Anterior cingulate cortex (tissue), 58 donors: ENCODE data around the gene TIGD3.

Experiments
- DNase-seq, 58 donors: peaks; one replicate each; lab custom pipeline; 2025; lab: John Stamatoyannopoulos, UW

The TIGD3 gene, protein sequence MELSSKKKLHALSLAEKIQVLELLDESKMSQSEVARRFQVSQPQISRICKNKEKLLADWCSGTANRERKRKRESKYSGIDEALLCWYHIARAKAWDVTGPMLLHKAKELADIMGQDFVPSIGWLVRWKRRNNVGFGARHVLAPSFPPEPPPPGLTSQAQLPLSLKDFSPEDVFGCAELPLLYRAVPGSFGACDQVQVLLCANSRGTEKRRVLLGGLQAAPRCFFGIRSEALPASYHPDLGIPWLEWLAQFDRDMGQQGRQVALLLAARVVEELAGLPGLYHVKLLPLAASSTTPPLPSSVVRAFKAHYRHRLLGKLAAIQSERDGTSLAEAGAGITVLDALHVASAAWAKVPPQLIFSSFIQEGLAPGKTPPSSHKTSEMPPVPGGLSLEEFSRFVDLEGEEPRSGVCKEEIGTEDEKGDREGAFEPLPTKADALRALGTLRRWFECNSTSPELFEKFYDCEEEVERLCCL

GRCh38 chr11:65354265-65355012 lies at the start of gene TIGD3:
Gene TIGD3 (plus strand): TSS chr11:65354751. CDS start chr11:65355809, 1,058 bp downstream.
- DNase-seq = peak; percentile 62 to 99 (median 95)

DNA sequence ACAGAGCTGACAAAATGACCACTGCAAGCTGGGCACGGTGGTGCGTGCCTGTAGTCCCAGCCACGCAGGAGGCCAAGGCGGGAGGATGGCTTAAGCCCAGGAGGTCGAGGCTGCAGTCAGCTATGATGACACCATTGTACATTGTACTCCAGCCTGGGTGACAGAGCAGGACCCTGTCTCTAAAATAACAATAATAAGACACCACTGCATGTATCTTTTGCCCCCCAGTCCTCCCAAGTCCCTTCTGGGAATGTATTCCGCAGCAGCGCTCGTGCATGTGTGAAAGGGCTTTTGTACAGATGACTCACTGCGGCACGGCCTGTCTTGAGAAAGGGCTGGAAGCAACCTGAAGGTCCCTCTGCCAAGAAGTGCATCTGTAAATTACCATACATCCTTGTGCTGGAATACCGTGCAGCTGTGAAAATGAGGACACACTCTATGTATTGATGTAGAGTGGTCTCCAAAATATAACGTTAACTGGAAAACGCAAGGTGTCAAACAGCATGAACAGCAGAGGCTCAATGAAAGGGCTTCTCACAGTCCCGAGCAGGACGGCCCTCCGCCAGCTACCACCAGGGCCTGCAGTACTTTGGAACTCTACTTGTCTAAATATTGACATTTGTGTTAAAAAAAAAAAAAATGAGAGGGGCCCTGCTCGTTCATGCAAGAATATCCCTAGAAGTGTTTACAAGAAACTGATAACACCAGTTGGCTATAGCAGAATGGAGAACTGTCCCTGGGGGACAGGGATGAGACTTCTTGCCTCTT lies 48.9 kb upstream of the TIGD3 start:
- DNase-seq = peak in 3 of 58 donors; percentile 17 to 38 (median 28)

GRCh38 chr11:65307298-65308229 lies 47.0 kb upstream of the TIGD3 start:
- no peak for DNase-seq

- no peak for DNase-seq
Measured at GRCh38 chr11:65308281-65308891, 46.2 kb upstream of the TIGD3 start.

DNA sequence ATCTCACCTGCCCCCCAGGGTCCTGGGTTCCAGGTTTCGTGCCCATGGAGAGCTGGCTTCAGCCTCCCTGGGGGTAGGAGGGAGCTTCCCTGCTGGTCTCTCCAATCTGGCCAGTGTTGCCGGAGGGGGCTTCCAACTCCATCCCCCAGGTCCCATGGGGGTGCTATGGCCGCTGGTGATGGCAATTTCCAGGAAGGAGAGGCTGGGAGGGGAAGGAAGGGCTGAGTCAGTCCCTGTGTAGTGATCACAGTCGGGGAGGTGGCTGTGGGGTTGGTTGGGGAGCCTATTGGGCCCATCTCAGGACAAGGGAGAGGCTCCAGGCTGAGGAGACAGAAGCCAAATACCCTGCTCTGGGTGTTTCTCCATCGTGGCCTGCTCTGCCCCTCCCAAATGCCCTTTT lies 45.5 kb upstream of the TIGD3 start:
- no peak for DNase-seq

GRCh38 chr11:65310215-65310614 lies 44.3 kb upstream of the TIGD3 start:
- DNase-seq = peak in 17 of 58 donors; percentile 22 to 59 (median 34)

- no peak for DNase-seq
Measured at GRCh38 chr11:65310736-65311135, 43.8 kb upstream of the TIGD3 start.

GRCh38 chr11:65311170-65311678 lies 43.3 kb upstream of the TIGD3 start:
- DNase-seq = peak in 1 of 58 donors; percentile 45

DNA sequence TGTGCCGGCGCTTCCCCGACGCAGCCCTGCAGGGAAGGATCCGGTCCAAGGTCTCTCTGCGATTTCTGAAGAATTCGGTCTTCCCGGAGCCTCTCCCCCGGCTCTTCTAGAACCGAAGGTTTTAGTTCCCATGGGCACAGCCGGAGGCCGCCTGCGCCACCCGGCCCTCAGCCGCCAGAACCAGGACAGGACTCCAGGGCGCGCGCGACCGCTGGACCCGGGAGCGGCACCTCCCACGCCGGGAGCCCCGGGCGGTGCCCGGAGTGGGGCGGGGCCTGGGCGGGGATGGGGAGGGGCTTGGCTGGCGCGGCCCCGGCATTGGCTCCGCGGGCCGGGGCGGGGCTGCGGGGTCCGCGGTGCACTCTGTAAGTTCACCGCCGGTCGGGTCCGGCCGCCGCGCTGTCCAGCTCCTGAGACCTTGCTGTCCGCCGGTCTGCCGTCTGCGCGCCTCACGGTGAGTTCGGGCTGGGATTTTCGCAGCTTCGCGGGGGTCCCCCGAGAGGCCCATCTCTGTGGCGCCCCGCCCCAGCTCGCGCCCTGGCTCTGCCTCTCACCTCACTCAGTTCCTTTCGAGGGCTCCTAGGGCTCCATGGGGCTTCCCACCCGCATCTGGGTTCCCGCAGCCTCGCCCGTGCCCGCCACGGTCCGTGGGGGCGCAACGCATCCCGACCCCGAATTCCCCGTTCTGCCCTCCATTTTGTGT lies 39.9 kb upstream of the TIGD3 start, which contains the start of gene CDC42EP2:
TSS of gene CDC42EP2 (plus strand) at position 366 of the 703 bp plus-strand sequence. CDS start 6,033 bp downstream, outside the sequence.
- DNase-seq = peak in 57 of 58 donors; percentile 16 to 94 (median 83)

GRCh38 chr11:65315204-65315865 lies 39.2 kb upstream of the TIGD3 start:
- peak in 56 of 58 donors; percentile 11 to 87 (median 67) for DNase-seq

DNA sequence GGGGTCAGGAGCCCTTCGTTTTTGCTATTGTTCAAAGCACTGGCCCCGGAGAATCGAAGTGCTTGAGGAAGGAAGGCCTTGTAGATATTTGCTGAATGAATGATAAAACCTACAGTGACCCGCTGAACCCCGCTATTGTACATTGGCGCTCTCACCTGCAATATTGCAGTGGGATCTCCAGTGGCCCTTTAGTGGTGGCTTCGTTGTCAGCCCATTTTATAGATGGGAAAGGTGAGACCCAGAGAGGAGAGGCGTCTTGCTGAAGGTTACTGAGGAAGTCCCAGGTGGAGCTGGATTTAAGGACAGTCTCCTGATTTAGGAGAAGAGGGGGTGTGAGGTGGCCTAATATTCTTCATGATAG lies 38.7 kb upstream of the TIGD3 start:
- no peak for DNase-seq

- no peak for DNase-seq
Measured at GRCh38 chr11:65316227-65317024, 38.1 kb upstream of the TIGD3 start.

DNA sequence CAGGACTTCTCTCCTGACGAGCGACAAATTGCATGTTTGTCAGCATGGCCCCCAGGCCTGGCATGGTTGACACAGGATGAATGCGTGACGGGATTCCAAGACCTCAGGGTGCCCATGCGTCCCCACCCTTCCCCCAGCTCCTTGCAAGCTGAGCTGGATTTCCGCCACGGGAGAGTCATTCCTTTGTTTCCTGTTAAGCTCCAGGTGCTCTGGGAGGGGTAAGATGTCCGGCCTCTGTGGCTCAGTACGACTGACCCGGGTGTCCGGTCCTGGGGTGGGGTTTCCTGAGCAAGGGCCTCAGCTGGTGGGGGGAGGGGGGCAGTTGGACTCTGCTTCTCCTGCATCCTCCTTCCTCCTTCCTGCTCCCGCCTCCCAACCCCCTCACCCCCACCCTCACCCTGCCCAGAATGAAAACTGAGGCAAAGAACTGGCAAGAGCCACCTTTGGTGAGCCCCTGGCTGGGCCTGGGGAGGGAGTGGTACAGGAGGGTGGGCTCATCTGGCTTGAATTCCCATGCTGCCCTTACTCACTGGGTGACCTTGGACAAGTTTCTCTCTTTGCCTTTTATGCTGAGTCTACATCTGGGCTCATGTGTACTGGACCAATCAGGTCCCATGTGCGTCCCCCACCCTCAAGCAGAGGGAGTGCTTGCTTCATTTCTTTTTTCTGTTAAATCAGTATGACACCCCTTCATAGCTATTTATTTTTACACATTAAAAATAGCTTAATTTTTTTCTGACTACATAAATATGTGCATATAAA lies 37.3 kb upstream of the TIGD3 start:
- DNase-seq = peak in 1 of 58 donors; percentile 51

- no peak for DNase-seq
Measured at GRCh38 chr11:65320386-65321075, 34.0 kb upstream of the TIGD3 start.

DNA sequence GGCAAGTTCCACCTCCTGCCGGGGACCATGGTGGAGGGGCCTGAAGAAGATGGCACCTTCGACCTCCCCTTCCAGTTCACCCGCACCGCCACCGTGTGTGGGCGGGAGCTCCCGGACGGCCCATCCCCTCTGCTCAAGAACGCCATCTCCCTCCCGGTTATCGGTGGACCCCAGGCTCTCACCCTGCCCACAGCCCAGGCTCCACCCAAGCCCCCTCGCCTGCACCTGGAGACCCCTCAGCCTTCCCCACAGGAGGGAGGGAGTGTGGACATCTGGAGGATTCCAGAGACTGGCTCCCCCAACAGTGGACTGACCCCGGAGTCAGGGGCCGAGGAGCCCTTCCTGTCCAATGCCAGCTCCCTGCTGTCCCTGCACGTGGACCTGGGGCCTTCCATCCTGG lies 33.5 kb upstream of the TIGD3 start:
- no peak for DNase-seq
